ENCODE results near the gene SMIM43.
A peak's percentile ranks its signal among the peaks of the same experiment; 100 is the strongest.

Gene SMIM43

GRCh38 chr4:121712001-121712651 lies 52.8 kb downstream of the SMIM43 start:
- no peak for TF ChIP-seq CTCF (conservative IDR thresholded peaks at IDR 0.05; ENCODE audit: low read depth, low read length)
- no peak for DNase-seq (ENCODE audit: low read depth)
- no peak overlapping the region for H3K4me3 ChIP-seq (ENCODE audit: low read length)

GRCh38 chr4:121711263-121712000 lies 53.5 kb downstream of the SMIM43 start:
- peak overlapping the region; percentile 27 for H3K4me3 ChIP-seq (ENCODE audit: low read length)
- DNase-seq (ENCODE audit: low read depth): peak; percentile 80
- TF ChIP-seq CTCF (conservative IDR thresholded peaks at IDR 0.05; ENCODE audit: low read depth, low read length): no peak

GRCh38 chr4:121709766-121710405 lies 55.1 kb downstream of the SMIM43 start:
- H3K4me3 ChIP-seq (ENCODE audit: low read length): no peak overlapping the region
- DNase-seq (ENCODE audit: low read depth): no peak
- TF ChIP-seq CTCF (conservative IDR thresholded peaks at IDR 0.05; ENCODE audit: low read depth, low read length): no peak

Data from retinal pigment epithelial cell (primary cell).